Renal cortical epithelial cell (primary cell): ENCODE results near the gene ANLN. TPM values are rescaled to one million over a fixed set of nuclear protein-coding genes. Genes with fewer than 3 reads are reported as not detected.
"Not testable (repeated sequence)": the region's sequence is repeated elsewhere in the genome, so short reads cannot be mapped to it uniquely, and the experiment has no call there.

ENCODE experiments used
- DNase-seq: peaks from one replicate; pipeline ENCODE4 v3.0.0-alpha.2; 2011; ENCODE audit warnings: low read depth
- total RNA-seq: library from RNA; depleted of rRNA; stranded (reverse); fragments of >200 nt; gene quantifications from 2 replicates; pipeline ENCODE4 v1.2.3, GENCODE V29; 2014

Gene ANLN
- total RNA-seq, 1 donor from 2014 or later: 5.6 TPM

DNA sequence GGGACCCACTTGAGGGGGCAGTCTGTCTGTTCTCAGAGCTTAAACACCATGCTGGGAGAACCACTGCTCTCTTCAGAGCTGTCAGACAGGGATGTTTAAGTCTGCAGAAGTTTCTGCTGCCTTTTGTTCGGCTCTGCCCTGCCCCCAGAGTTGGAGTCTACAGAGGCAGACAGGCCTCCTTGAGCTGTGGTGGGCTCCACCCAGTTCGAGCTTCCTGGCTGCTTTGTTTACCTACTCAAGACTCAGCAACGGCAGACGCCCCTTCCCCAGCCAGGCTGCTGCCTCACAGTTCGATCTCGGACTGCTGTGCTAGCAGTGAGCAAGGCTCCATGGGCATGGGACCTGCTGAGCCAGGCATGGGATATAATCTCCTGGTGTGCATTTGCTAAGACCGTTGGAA lies 11.1 kb upstream of the ANLN start:
- not testable (repeated sequence) for DNase-seq

DNA sequence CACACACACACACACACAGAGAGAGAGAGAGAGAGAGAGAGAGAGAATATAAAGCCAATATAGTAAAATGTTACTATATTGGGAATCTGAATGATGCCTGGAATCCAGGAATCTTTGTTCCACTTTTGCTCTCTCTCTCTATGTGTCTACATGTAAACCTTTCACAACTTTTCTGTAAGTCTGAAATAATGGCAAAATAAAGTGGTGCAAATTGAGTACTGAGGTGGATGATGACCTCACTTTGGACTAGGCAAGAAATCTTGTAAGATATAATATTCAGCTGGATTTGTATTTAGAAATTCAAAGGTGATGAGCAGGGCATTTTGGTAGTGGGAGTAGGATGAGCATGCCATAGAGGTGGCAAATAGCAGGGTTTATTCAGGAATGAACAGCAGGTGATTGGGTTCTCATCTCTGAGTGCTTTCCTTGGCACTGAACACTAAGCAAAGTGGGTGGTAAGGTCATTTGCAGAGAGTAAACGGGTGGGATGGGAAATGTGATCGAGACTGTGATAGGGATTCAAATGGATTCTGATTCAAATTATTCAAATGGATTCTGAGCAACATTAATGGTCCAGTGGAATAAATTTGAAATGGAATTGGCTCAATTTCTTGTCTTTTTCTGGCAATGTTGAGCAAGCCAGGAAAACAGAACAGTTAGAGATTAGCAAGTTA lies 9.7 kb upstream of the ANLN start:
- no peak for DNase-seq

DNA sequence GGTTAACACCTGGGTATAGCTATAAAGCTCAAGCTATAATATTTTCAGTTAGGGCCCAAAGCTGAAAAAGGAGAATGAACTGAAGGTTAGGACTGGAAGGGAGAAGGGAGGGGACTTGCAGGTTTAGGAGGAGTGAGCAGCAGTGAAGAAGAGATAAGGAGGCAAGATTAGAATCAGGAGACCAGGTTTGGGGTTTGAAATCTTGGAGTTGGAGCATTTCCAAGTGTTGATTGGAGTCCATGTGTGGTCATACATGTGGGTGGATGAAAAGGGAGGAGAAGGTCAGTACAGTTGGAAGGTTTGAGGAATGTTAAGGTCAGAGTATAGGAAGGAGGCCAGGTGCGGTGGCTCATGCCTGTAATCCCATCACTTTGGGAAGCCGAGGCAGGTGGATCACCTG lies 8.6 kb upstream of the ANLN start:
- no peak for DNase-seq

DNA sequence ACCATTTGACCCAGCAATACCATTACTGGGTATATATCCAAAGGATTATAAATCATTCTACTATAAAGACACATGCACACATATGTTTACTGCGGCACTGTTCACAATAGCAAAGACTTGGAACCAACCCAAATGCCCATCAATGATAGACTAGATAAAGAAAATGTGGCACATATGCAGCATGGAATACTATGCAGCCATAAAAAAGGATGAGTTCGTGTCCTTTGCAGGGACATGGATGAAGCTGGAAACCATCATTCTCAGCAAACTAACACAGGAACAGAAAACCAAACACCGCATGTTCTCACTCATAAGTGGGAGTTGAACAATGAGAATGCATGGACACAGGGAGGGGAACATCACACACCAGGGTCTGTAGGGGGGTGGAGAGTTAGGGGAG lies 6.4 kb upstream of the ANLN start:
- not testable (repeated sequence) for DNase-seq

DNA sequence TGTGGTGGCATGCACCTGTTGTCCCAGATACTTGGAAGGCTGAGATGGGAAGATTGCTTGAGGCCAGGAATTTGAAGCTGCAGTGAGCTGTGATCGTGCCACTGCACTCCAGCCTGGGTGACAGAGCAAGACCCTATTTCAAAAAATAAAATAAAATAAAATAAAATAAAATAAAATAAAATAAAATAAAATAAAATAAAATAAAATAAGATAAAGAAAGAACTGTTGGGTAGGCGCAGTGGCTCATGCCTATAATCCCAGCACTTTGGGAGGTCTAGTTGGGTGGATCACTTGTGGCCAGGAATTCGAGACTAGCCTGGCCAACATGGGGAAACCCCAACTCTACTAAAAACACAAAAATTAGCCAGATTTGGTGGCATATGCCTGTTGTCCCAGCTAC lies 4.0 kb upstream of the ANLN start:
- DNase-seq: not testable (repeated sequence)

DNA sequence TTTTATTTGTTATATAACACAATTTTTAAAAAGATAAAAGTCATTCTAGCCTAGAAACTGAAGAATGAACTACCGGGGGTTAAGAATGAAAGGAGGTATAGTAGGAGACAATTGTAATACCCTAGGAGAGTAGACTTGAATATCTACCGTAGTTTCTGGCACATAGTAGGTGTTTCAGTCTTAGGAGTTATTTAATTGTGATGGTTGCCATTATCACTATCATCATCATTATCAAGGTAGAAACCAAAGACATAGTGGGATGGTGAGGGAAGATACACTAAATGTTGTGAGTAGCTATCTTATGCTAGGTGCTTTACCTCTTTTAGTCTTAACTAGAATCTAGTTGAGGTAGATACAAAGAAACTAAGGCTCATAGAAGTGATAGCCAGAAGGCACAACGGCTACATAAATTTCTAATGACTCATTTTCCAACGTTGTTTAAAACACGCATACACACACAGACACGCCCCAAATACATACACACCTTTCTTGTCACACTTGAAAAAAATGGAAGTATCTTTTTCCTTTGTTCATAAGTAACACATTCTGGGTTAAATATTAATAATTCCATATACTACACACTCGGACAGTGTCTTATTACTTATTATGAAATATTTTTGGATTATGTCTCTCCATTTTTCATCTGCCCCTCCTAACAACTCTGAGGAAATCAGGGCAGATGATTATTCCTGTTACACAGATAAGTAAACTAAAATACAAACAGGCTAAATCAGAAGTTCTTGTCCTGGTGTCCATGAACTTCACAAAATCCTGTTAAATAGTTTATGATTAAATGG lies 2.0 kb upstream of the ANLN start:
- DNase-seq: peak; percentile 79

DNA sequence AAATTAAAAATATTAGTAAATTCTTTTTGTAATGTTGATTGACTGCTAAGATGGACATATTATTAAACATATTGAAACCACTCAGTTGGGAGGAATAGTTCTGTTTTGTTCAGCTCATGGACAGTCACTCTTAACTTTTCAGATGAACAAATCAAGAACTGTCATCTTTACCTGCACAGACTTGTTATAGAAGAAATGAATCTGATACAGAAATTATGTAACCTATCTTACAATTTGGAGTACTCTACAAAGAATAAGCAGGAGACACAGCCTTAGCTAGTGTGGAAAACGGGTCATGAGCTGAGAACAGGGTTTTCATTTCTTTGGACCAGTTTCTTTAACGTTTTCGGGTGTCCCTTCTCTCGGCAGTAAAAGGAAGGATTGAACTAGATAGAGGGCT lies 1.2 kb upstream of the ANLN start:
- no peak for DNase-seq

DNA sequence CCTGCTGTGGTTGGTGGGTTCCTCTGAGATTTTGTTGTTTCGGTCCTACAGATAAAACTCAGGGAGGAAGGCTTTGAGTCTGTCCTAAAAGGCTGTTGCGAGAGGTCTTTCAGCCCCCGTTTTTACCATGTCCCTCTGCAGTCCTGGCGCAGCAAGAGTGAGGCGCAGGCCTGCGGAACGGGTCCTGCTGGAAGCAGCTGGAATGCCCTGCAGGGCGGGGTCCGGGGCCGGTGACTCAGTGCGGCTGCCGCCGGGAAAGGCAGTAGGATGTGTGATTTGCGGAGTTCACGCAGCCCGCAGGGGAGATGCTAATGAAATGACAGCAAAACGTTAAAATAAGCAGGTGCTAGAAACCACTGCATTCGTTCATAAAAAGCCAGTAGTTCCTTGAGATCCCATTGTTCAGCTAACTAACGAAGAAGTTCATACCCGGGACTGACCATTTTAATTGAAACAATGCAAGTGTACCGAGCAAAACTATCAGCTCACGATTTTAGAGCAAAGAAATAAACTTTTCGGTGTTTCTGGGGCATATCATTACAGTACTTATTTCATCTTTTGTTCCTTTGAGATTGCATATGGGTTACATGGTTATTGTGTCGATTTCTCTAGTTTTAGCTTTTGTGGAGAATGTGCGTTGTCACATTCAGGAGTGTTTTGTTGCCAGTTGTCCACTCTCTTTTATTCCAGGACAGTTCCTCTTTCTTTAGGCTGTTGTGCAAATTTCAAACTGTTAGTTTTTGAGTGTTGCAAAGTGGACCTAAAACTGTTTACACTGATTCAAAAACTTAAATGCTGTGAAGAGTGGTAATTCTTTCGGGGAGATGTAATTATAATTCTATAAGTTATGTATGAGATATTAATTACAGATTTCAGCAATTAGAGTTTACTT lies 783 bp downstream of the ANLN start:
- peak; percentile 84 for DNase-seq

DNA sequence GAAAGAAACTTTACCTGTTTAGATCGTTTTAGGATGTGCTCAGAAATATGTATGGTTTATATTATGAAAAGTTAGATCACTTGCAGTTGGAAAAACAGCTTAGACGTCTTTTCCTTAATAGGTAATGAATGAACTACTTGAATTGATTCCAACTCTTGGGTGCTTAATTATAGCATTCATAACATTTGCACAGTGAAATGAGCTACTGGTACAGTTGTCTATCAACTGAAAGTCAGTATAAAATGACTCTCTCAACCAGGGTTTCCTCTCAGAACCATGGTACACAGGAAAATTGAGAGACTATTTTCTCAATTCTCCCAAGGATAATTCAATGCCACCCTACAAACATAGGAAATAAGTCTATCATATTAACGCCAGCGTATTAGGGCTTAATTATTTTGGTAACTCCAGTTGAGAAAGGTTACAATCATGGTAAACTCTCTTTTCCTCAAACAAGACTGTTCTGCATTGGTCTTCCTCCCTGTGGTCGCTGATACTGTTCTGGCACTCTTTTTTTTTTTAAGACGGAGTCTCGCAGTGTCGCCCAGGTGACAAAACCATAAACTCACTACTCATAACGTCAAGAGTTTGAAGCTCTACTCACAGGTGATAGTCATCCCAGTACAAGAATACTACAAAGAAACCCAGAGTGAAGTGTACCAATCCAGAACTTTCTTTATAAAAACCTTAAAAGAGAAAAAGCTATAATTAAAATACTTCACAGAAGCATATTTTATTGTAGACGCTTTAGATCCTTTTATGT lies 2.0 kb downstream of the ANLN start:
- peak; percentile 58 for DNase-seq

DNA sequence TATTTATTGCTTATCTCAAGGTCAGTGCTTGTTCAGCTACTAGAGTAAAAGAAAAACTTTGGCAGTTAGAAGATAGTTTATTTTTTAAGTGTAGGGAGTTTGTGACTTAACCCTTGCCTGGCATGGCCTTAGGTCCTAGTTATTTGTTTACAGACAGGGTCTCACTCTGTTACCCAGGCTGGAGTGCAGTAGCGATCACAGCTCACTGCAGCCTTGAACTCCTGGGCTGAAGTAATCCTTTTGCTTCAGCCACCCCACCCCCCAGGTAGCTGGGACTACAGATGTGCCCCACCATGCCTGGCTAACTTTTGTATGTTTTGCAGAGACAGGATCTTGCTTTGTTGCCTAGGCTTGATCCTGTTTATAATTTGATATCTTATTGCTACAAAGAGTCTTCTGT lies 4.2 kb downstream of the ANLN start:
- DNase-seq: no peak

DNA sequence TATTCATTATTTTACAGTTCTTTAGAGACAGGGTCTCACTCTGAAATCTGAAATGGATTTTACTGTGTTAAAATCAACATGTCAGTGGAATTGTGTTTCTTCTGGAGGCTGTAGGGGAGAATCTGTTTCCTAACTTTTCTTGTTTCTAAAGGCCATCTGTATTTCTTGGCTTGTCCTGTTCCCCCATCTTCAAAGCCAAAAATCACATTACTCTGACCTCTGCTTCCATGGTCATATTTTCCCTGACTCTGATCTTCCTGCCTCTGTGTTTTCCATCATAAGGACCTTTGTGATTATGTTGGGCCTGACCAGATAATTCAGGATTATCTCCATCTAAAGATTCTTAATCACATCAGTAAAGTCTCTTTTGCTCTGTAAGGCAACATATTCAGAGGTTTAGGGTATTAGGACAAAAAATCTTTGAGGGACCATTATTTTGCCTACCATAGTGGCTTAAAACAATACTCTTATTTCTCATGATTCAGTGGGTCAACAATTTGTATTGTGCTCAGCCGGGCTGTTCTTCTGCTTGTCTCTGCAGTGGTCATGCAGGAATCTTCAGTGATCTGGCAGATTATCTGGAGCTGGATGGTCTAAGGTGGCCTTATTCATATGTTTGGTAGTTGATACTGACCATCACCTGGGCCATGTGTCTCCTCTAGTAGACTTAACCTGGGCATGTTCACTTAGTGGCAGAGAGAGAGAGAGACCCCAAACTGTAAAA lies 5.7 kb downstream of the ANLN start:
- no peak for DNase-seq

DNA sequence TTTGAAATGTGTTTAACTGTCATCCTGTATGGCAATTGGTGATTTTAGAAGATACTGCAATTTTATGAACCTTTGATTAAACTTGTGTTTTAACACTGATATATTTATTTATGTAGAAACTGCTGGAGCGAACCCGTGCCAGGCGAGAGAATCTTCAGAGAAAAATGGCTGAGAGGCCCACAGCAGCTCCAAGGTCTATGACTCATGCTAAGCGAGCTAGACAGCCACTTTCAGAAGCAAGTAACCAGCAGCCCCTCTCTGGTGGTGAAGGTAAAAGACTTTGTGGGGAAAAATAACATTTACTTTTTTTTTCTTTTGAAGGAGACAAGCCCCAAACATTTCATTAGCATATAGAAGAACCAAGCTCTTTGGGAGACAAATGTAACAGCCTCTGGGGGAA lies 6.5 kb downstream of the ANLN start:
- DNase-seq: no peak

DNA sequence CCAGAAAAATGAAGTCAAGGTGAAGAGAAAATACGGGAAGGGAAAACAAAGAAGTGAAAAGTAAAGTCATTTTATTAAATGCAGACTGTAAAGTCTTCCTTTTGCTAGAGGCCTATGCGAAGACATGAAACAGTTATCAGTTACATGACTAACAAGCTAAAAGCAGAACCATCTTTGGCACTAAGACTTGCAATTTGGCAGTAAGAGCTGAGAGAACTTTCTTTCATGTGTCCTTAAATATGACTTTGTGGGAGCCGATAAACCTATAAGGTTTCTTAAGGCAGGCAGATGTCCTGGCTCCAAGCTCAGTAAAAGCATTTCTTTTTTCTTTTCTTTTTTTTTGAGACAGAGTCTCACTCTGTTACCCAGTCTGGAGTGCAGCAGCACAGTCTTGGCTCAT lies 10.4 kb downstream of the ANLN start:
- DNase-seq: no peak

DNA sequence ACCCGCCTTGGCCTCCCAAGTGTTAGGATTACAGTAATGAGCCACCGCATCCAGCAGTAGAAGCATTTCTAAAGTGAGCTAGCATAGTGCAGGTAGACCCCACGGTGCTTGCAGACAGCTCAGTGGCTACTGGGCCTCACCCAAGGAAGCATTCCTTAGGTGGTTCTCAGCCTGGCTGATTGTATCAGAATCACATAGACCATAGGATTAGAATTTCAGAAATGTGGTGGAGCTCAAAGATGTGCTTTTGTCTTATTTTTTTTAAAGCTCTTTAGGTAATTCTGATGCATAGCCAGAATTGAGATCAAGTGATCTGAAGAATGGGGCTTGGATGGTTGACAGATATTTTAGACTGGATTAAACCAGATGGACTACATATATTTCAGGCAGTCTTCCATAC lies 10.9 kb downstream of the ANLN start:
- no peak for DNase-seq

DNA sequence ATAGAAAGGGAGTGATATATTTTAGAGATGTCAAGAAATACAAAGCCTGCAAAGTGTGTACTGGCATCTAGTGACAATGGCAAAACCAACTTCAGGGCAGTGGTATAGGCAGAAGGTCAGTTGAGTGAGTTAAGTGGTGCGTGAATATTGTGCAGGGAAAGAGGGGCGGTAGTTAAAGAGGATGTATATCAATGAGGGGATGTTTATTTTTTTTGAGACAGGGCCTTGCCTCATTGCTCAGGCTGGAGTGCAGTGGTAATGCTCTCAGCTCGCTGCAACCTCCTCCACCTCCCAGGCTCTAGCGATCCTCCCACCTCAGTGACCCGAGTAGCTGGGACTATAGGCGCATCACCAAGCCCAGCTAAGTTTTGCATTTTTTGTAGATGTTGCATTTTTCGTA lies 13.8 kb downstream of the ANLN start:
- DNase-seq: no peak

DNA sequence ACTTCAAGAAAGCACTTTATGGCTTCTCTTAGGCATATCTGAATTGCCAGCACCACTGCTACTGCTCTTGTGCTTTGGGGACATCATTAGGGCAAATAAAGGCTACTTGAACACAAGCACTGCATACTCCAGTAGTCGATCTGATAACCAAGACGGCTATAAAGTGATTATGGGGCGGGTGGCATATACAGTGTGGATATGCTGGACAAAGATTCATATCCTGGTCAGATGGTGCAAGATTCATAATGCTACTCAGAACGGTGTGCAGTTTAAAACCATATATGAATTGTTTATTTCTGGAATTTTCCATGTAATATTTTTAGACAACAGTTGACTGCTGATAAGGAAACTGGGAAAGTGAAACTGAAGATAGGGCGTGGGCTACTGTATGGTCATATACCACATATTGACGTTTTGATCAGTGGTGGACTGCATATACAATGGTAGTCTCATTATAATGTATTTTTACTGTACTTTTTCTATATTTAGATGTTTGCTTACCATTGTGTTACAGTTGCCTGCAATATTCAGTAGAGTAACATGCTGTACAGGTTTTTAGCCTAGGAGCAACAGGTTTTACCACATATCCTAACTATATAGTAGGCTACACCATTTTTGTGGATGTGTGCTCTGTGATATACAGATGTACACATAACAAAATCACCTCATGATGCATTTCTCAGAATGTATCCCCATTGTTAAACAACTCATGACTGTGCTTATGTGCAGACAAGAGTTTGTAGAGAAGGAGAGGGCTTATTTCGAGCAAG lies 15.2 kb downstream of the ANLN start:
- no peak for DNase-seq

DNA sequence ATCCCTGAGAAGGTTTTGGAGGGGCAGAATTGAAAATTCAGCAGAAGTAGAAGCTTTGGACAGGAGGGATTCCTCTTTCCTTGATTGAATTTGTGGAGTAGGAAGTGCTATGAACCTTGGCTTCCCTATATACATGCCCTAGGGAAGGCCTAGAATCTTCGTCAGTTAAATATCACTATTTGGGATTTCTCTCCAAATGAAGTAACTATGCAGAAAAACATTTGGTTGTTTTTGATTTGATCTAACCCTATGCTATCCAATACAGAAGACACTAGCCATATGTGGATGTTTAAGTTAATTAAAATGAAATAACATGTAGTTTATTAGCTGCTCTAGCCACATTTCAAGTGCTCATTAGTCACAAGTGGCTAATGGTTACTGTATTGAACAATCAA lies 15.7 kb downstream of the ANLN start:
- DNase-seq: no peak

DNA sequence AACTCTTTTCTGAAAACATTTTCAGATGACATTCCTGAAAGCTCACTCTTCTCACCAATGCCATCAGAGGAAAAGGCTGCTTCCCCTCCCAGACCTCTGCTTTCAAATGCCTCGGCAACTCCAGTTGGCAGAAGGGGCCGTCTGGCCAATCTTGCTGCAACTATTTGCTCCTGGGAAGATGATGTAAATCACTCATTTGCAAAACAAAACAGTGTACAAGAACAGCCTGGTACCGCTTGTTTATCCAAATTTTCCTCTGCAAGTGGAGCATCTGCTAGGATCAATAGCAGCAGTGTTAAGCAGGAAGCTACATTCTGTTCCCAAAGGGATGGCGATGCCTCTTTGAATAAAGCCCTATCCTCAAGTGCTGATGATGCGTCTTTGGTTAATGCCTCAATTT lies 16.5 kb downstream of the ANLN start:
- DNase-seq: no peak

DNA sequence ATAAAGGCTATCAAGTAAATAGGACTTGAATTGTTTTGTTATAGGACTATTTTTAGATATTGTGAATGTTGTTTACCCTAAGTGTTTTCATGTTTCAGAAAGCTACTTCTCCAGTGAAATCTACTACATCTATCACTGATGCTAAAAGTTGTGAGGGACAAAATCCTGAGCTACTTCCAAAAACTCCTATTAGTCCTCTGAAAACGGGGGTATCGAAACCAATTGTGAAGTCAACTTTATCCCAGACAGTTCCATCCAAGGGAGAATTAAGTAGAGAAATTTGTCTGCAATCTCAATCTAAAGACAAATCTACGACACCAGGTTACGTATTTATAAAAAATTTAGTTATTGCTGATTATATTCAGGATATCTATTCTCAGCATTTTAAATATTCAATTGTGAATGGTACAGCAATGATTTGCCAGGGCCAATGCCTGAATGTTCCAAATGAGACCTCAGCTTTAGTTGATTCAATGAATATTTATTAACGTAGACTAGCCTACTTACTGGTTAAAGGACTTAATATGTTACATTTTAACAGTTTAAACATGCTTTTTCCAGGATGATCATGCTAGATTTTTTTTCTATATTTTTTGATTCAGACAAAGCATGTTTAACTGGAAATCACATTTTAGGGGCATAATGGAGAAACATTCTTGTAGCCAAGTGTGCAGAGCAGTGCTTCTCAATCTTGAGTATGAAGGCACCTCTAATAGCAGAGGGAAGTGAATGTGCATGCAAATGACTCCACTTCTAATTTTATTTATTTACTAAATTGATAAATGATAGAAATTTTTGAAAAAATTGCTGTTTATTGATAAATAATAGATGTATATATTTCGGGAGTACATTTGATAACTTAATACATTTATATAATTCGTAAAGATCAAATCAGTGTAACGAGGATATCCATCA lies 18.2 kb downstream of the ANLN start:
- DNase-seq: peak; percentile 49
